DND-41 (cell line): ENCODE results near the gene BMP7.

ENCODE experiments used
- ATAC-seq: fragments of 200-7000 bp; cut with Tn5 transposase; 3 replicates; pipeline ENCODE4 v1.9.1; 2021; ENCODE audit warnings: low read depth; ENCODE audit not compliant: insufficient read depth
- DNase-seq: peaks from one replicate; pipeline ENCODE4 v3.0.0-alpha.2; 2020
- H2AFZ ChIP-seq: 2 replicates; pipeline ENCODE4 v1.6.0; 2012; ENCODE audit warnings: low read depth, low read length
- H3K27ac ChIP-seq: 2 replicates; pipeline ENCODE4 v1.5.1; 2012; ENCODE audit warnings: low read length, inconsistent platforms
- H3K27me3 ChIP-seq: fragments of 200-600 bp; sonication (generic); 2 replicates; pipeline ENCODE4 v1.6.0; 2012; ENCODE audit warnings: low read length, mild to moderate bottlenecking, inconsistent platforms; ENCODE audit not compliant: insufficient read depth, poor library complexity
- H3K36me3 ChIP-seq: 2 replicates; pipeline ENCODE4 v1.5.1; 2012; ENCODE audit warnings: low read length, inconsistent platforms; ENCODE audit not compliant: insufficient read depth
- H3K4me1 ChIP-seq: 2 replicates; pipeline ENCODE4 v1.5.1; 2012; ENCODE audit warnings: mild to moderate bottlenecking, low read length; ENCODE audit not compliant: insufficient read depth
- H3K4me2 ChIP-seq: 2 replicates; pipeline ENCODE4 v1.6.0; 2012; ENCODE audit warnings: mild to moderate bottlenecking, moderate library complexity, low read length, inconsistent platforms; ENCODE audit not compliant: insufficient read depth
- H3K4me3 ChIP-seq, 2 experiments: fragments of 200-600 bp in 1 of 2; shearing (Covaris generic) in 1 of 2; 2 replicates each; pipeline ENCODE4 v1.5.1; 2012 to 2016; ENCODE audit warnings: inconsistent platforms in 2 of 2, low read length in 2 of 2, mild to moderate bottlenecking in 2 of 2, low read depth in 1 of 2, moderate library complexity in 1 of 2
- H3K79me2 ChIP-seq: 2 replicates; pipeline ENCODE4 v1.6.0; 2012; ENCODE audit warnings: low read length, inconsistent platforms; ENCODE audit not compliant: insufficient read depth
- H3K9ac ChIP-seq: 2 replicates; pipeline ENCODE4 v1.6.0; 2012; ENCODE audit warnings: low read depth, mild to moderate bottlenecking, inconsistent platforms, low read length, moderate library complexity
- H3K9me3 ChIP-seq: 2 replicates; pipeline ENCODE4 v1.5.1; 2012; ENCODE audit warnings: low read length, moderate library complexity, mild to moderate bottlenecking, inconsistent platforms; ENCODE audit not compliant: insufficient read depth, severe bottlenecking
- H4K20me1 ChIP-seq: 2 replicates; pipeline ENCODE4 v1.6.0; 2012; ENCODE audit warnings: low read length; ENCODE audit not compliant: insufficient read depth
- CTCF ChIP-seq: IDR thresholded peaks from 2 replicates; pipeline ENCODE4 v1.5.1; 2012; ENCODE audit warnings: borderline replicate concordance, low read length, moderate library complexity, mild to moderate bottlenecking; ENCODE audit not compliant: poor library complexity, severe bottlenecking; ENCODE audit errors: extremely low read depth
- EZH2 ChIP-seq: IDR thresholded peaks from 3 replicates; pipeline ENCODE4 v1.6.1; 2012; ENCODE audit warnings: borderline replicate concordance, low read depth, mild to moderate bottlenecking, moderate library complexity, low read length, inconsistent platforms; ENCODE audit not compliant: severe bottlenecking

The BMP7 gene

GRCh38 chr20:57259121-57259937 lies 7.1 kb downstream of the BMP7 start:
- H3K27ac ChIP-seq, result no peak overlapping the region
- TF ChIP-seq EZH2 (no peak), CTCF (no peak)
- no peak overlapping the region for H2AFZ ChIP-seq
- H4K20me1 ChIP-seq, result no peaks in the 10 kb centered on the region
- H3K36me3 ChIP-seq, result no peaks in the 10 kb centered on the region
- no peaks in the 10 kb centered on the region for H3K79me2 ChIP-seq
- H3K4me3 ChIP-seq, result no peak overlapping the region
- DNase-seq (no peak), ATAC-seq (no peak)
- no peaks in the 10 kb centered on the region for H3K9me3 ChIP-seq
- H3K27me3 ChIP-seq, result peaks cover 34% of the 10 kb centered on the region
- no peaks in the 10 kb centered on the region for H3K4me1 ChIP-seq
- no peak overlapping the region for H3K4me2 ChIP-seq
- H3K9ac ChIP-seq, result no peak overlapping the region

- Histone ChIP-seq H3K4me2 (no peak overlapping the region), H3K9me3 (no peaks in the 10 kb centered on the region), H3K9ac (no peak overlapping the region), H3K36me3 (no peaks in the 10 kb centered on the region), H3K79me2 (no peaks in the 10 kb centered on the region), H3K4me3 (no peak overlapping the region), H2AFZ (no peak overlapping the region), H3K27me3 (peaks cover 28% of the 10 kb centered on the region), H3K27ac (no peak overlapping the region), H3K4me1 (no peaks in the 10 kb centered on the region), H4K20me1 (no peaks in the 10 kb centered on the region)
- TF ChIP-seq EZH2, result no peak
- TF ChIP-seq CTCF, result no peak
- DNase-seq, result no peak
- no peak for ATAC-seq
Observed at GRCh38 chr20:57257701-57258453, 8.6 kb downstream of the BMP7 start.

- H4K20me1 ChIP-seq, result no peaks in the 10 kb centered on the region
- H3K4me2 ChIP-seq, result no peak overlapping the region
- H2AFZ ChIP-seq, result no peak overlapping the region
- no peaks in the 10 kb centered on the region for H3K36me3 ChIP-seq
- H3K4me3 ChIP-seq, result no peak overlapping the region
- H3K9me3 ChIP-seq, result no peaks in the 10 kb centered on the region
- H3K9ac ChIP-seq, result no peak overlapping the region
- ATAC-seq (no peak), DNase-seq (no peak)
- no peak overlapping the region for H3K27ac ChIP-seq
- H3K27me3 ChIP-seq, result peaks cover 20% of the 10 kb centered on the region
- peaks cover under 1% of the 10 kb centered on the region; the same call in 1 of the 2 replicates for H3K4me1 ChIP-seq
- no peak for TF ChIP-seq EZH2
- no peak for TF ChIP-seq CTCF
- H3K79me2 ChIP-seq, result no peaks in the 10 kb centered on the region
Observed at GRCh38 chr20:57256908-57257307, 9.5 kb downstream of the BMP7 start.
